ENCODE measurements around the gene PACRG.
"Not testable (repeated sequence)": the region's sequence is repeated elsewhere in the genome, so short reads cannot be mapped to it uniquely, and the experiment has no call there.

Gene PACRG

DNA sequence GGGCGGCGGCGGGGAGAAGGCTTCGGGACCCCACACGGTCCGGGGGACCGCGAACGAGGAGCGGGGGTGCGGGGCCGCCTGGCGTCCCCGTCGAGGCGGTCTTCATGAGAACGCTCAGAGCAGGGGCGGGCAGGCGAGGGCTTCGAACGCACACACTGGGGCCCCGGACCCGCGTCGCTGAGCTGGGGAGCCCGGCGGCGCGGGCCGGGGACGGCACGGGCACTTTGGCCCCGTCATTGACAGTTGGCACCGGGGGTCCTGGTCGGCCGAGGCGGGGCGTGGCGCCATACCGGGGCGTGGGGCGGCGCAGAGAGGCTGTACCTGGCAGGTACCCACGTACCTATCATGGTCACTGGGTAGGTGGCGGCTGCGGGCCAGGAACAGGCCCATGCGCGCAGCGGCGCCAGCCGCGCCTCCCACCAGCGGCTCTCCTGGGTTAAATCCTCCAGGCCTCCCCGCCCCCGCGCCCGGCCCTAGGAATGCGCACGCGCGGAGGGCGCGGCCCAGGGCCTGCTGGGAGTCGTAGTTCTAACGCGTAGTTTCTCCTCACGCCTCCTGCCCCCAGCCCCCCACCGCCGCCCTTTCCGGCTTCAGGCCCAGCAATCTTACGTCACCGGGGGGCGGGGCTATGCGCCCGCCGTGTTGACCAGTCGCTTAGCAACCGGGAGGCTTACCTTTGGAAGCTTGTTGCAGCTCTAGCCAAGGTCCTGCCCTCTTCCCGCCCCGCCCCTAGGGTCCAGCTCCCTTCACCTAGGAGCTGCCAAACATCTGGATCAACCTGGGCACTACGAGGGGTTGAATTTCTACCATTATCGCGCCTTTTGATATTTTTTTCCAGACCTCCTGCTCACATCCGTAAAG lies at the start of gene PACRG, which contains the start of gene PRKN:
PACRG (plus strand) TSS at position 653 of the 861 bp plus-strand sequence.
PRKN (minus strand) TSS at position 445 of the 861 bp plus-strand sequence.
- DNase-seq = peak; percentile 100

DNA sequence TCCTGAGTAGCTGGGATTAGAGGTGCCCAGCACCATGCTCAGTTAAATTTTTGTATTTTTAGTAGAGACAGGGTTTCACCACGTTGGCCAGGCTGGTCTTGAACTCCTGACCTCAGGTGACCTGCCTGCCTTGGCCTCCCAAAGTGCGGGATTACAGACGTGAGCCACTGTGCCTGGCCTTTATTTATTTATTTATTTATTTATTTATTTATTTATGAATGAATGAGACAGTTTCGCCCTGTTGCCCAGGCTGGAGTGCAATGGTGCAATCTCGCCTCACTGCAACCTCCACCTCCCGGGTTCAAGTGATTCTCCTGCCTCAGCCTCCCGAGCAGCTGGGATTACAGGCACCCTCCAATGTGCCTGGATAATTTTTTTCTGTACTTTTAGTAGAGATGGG lies 48.9 kb upstream of the PACRG start:
- not testable (repeated sequence) for DNase-seq

DNA sequence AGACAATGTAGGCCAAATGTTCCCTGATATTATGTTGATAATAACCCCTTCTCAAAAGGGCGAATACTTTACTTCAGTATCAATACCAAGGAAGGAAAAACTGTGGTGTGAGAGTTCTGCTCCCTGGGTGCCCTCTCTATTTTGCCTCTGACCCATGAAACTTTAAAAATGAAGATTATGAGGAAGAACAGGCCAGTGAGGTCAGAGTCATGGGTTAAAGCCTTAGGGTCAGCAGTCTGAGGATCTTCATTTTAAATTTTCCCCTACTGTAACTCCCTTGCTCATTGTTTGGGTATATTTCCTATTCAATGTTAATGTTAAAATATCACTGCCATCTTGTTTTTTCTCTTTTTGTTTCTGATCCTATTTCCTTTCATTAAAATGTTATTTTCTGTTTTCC lies 48.1 kb upstream of the PACRG start:
- no peak for DNase-seq

DNA sequence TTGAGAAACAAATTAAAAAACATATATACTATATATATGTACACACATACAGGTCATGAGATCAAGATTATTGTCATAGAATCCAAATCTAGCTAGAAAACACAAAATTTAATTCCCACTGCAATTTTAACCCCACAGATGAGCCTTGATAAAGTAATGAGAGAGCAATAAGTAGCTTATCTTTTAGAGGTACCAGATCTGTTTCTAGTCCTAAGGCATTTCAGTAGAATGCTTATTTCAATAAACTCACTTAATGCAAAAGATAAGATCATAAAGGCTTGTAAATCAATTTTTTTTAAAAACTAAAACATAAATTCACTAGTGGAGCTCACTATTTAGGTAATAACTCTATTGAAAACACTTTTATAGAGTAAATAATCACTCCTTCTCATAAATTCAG lies 47.4 kb upstream of the PACRG start:
- no peak for DNase-seq

DNA sequence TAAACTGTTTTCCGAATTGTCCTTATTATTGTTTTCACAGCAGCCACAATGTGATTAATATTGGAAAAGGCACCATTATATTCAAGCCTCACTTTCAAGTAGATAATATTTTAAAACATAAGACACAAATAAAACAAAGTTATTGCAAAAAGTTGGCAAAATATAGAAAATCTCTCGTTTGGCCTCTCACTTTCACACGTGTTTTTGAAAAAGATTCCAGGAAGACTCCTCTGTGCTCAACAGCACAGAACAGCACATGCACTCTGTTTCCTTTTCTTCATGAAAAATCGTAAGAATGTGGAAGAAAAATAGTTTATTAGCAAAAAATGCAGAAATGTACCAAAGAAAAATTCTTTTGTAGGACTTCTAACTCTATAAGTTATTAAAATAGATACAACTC lies 46.9 kb upstream of the PACRG start:
- DNase-seq = no peak

DNA sequence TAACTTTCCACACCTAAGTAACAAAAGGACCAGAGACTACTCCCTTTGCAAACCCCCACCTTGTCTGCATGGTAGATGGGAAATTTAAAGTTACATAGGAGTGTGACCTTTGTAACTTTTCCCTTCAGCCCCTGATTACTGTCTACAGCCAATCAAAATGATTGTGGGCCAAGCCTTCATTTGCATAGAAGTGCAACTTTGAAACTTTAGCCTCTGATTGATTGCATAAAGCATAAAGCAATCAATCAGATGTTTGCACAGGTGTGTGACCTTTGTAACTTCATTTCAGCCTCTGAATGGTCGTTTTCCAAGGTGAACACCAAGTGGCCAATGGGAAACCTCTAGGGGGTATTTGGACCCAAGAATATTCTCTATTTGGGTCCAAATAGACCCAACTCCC lies 46.3 kb upstream of the PACRG start:
- no peak for DNase-seq

DNA sequence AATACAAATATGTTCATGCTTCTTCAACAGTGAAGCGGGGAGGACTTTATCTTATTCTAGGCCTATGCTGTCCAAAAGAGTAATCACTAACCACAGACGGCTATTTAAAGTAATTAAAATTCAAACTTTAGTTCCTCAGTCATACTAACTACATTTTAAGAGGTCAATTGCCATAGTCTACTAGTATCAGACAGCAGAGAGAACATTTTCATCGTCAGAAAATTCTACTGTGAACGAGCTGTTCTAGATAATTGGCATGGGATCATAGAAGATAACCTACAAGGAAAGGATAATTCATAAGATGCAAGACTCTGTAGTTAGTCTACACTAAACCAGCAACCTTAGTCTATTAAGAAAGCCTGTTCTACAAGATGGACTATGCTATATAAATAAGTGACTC lies 44.6 kb upstream of the PACRG start:
- DNase-seq = no peak

DNA sequence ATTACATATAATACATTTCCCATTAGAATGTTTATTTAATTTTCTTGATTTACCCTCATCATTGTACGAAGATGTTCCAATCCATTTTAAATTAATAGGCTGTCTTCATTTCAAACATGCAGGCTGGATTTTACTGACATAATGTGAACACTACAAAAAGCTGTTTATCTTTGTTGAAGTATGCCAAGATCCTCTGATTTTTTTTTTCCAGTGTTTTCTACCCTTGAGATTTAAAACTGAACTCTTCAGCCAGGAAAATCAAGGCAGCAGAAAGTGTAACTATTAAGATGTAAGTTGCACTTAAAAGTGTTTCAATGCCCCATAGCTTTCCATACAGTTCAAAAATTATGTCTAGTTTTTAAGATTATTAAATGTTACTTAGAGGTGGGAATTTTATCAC lies 43.7 kb upstream of the PACRG start:
- DNase-seq = no peak

DNA sequence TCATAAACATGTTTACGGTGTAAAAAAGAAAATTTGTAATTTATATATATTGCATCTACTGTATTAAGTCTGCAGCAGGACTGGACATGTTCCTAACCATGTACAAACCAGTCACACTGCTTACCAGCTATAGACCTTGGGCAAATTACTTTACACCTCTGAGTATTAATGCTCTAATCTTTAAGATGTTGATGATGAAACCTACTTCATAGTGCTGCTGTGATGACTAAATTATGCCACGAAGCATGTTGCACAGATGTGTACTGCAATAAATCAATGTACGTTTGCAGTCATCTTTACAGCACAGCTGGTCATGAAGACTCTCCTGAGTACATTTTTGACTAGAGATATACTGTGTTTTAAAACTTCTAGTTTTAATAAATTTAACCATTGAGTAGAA lies 42.8 kb upstream of the PACRG start:
- no peak for DNase-seq

DNA sequence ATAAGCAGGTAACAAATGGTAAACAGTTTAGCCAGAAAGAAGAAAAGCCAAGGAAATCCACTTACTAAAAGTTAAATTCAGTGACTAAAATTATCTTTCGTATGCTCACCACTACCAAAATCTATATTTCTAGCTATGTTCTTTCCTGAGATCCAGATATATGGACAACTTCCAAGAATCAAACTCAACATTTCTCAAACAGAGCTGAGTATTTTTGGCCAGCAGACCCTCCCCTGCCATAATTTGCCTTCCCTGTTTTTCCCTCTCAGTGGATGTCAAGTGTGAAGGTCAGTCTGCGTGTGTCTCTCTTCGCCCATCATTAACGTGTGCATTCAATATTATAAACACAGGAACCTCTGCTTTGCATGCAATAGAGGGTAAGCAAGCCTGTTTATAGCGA lies 42.2 kb upstream of the PACRG start:
- DNase-seq = no peak

DNA sequence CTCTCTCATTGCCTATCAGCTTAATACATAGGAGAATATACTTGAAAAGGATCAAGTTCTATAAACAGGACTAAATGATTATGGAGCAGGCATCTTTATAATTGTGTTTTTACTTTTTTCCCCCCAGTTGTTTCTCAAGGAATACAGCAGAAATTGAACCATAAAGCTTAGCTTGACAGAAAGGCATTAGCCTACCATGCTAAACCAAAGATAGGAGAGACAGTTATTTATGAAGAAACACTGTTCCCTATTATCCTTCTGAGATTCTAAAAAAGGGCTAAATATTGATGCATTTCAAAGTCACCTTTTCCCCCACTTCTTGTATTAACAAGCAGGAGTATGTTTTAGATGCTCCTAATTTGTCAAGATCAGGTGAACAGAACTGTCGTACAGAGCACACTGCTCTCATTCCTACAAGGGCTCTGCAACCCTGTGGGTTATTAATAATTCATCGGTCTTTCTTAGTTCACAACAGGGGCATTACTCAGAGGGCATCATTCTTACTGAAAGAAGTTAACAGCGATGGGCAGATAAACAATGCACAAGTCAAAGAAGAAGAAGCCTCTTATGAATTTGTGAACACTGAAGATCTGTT lies 38.9 kb upstream of the PACRG start:
- DNase-seq = no peak

DNA sequence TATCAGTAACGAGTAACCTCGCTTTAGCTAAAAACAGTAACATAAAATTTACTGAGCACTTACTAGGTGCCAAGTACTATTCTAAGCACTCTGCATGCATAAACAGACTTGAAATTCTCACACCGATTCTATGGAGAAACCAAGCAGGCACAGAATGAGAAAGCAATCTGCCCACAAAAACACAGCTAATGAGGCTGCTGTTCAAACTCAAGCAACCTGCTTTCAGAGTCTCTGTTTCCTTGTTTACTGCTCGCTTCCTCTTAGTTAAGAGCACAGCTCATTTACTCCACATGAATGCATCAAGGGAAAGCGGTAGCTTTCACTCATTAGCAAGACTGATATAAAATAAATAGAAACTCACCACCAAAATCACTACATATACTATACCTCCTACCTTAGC lies 37.6 kb upstream of the PACRG start:
- no peak for DNase-seq

DNA sequence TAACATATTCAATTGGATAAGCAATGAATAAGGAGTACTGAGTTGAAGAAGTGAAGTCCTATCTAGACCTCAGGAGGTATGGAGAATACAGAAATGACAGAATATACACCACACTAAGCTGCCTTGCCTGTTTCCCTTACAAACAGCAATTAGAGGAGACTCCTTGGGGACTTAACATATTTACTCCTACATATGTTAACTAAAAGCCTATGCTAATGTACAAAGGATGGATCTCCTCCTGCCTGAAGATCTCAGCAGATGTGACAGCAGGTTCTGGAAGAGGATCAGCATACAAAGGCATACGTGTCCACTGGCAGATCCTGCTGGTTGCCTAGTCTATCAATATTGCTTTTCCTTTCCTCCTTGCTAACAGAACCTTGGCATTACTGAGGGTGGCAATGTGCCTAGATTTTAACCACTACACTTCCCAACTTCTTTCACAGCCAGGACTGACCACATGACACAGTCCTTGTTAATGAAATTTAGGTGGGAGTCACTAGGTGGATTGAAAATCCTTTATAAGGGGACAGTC lies 29.8 kb upstream of the PACRG start:
- DNase-seq = peak; percentile 45

DNA sequence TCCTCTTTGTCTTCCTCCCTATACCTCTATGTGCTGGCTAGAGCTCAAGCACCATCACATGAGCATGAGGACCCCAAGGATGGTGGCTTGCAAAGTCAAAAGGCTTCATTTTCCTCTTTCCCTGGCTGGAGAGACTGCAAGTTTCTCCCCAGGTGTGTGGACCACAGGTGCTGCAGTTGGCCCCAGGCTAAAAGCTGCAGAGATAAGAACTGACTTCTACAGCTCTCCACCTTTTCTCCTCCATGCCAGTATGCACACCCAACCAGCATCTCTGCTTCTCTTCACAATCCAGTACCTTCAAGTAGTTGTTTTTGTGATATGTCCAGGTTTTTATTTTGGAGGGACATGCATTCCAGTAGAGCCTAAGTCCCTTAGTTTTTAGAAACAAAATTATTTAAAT lies 29.3 kb upstream of the PACRG start:
- peak; percentile 91 for DNase-seq

DNA sequence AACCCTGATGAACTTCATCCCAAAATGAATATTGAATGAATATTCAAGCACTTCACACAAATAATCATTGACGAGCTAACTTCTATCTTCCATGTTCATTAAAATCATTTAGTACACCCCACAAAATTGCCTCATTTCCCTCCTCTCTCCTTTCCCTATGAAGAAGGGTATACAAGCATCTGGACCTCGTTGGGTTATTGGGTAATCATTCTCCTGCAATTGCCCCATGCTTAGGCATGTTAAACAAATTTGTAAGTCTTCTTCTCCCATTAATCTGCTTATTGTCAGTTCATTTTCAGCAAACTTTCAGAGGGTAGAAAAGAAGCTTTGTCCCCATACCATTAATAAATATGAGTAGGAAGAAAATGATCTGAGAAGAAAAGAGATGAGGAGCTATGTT lies 27.8 kb upstream of the PACRG start:
- DNase-seq = no peak

DNA sequence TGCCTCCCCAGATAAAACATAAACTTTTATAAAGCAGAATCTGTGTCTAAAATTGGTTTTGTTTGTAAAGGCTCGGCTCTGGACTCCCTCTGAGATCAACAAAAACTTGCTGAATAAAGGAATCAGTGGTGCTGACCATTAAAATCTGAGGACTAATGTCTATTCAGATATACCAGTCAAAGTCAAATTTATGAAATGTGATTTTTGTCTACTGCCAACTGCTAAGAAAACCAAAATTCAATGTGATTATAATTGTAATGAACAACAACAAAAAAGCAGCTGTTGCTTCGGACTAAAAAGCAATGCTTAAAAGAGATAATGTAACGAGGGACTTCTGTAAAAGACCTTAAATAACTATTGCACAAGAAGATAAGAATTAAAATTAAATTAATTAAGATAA lies 26.8 kb upstream of the PACRG start:
- DNase-seq = no peak

DNA sequence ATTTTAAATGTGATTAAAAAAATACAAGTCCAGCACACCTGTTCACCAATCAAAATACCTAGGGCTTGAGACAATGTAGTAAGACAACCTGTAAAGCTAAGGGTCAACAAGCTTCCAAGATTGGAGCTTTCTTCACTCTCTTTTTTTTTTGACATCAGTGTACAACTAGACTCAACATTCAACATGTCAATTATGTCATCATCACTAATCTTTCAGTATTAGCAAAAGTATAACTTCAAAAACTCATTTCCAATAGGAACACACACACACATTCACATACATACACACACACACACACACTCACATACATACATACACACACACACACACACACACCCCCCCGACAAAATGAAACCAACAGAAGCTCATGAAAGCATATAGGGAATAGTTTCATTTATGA lies 26.2 kb upstream of the PACRG start:
- no peak for DNase-seq

DNA sequence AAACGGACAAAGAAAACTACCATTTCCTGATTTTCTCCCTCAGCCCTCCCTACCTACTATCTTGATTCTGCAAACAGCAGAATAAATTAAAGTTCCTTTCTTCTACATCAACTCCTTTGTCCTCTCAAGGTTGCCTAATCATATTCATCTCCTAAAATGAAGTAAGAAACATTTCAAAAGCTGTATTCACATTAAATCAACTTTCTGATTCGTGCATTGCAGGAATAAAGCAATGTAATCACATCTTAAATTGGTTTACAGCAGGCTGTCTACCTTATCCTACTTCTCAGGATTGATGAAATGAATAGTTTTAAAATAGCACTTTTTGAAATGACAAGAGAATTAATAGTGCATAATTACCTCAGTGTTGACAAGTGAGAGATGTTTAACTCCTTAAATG lies 25.3 kb upstream of the PACRG start:
- DNase-seq = peak; percentile 73

DNA sequence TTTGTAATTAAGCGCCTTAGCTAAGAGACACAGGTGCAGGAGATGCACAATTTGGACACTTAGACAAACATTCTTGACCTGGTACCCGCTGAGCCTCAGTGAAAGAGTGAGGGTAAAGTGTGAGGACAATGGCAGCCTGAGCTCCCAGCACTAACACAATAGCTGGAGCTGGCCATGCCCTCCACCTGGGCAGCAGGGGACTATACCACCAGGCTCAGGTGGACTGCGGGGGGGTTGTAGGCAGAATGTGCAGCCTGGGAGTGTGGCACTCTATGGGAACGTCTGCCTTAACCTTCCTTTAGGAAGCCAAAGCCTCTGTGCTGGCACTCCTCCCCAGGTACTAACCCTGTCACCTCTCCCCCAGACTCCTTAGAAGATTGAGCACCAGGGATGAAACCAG lies 23.8 kb upstream of the PACRG start:
- peak; percentile 98 for DNase-seq

DNA sequence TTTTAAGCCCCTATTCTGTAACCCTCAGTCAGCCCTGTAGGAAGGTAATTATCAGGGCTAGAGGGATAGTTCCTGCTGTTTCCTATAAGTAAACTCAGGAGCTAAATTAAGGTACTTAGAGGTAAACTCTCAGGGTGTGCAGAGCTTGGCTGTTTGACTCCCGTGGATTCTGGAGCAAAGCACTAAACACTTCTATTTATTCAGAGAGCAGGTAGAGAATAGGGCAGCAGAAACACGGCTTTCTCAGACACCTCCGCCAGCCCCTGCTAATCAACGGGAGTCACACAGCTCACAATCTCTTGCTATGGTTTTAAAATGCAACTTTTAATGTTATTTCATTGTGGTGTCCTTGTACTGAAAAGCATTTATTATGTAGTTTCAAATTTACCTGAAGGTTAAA lies 22.0 kb upstream of the PACRG start:
- DNase-seq = peak; percentile 95

DNA sequence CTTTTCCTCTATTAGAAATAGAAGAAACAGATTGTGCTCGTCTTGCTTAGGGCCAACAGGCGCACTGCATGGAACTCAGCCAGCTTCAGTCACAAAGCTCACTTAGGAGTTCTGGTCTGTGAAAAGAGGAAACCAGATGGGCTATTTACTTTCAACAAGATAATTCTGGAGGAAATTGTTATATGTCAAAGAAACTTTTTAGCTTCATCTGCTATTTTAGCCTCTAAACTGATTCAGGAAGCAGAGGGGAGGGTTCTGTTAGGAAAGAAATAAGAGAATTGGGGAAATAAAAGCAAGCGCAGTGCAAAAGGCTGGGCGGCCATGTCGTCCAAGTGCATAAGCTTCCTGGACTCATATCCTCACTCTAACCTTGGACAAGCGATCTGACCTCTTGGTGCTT lies 21.5 kb upstream of the PACRG start:
- DNase-seq = peak; percentile 70

DNA sequence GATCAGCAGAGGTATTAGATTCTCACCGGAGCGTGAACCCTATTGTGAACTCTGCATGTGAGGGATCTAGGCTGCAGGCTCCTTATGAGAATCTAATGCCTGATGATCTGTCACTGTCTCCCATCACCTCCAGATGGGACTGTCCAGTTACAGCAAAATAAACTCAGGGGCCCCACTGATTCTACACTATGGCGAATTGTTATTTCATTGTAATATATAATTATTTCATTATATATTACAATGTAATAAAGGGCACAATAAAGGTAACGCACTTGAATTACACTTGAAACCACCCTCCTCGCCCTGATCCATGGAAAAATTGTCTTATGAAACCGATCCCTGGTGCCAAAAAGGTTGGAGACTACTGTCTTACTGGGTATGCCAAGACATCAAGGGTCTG lies 18.8 kb upstream of the PACRG start:
- no peak for DNase-seq

DNA sequence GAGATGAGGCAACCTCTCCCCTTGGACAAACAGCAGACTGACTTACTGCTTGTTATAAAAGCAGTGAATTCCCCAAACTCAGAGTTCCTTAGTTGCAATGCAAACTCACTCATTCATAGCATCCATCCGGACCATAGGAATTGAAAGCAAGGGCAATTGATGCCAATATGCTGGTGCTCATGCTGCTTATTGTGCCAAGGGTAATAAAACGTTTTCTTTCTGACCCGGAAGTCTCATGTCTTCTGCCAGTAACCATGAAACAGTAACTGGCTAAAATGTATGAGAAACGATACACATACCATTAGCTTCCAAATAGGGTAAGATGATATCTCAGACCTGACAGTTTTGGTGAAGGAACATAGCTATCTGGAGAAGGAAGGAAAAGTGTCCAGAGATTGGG lies 18.3 kb upstream of the PACRG start:
- DNase-seq = no peak

DNA sequence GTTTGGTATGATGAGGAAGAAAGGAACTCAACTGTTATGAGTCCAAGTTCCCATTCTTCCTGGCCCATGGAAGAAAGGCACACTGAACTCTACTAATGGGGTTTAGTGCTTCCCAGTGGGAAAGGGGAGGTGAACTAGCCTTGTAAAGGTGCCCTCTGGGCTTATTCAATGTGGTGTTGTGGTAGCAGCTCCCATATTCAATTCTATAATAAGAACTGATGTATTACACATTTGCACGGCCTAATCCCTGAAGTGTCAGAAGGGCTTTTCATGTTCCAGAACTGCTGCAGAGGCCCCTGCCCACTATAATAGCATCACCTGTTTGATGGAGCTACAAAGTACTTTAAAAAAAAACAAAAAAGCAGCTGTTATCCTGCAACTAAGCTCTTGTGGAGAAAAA lies 17.4 kb upstream of the PACRG start:
- DNase-seq = no peak

DNA sequence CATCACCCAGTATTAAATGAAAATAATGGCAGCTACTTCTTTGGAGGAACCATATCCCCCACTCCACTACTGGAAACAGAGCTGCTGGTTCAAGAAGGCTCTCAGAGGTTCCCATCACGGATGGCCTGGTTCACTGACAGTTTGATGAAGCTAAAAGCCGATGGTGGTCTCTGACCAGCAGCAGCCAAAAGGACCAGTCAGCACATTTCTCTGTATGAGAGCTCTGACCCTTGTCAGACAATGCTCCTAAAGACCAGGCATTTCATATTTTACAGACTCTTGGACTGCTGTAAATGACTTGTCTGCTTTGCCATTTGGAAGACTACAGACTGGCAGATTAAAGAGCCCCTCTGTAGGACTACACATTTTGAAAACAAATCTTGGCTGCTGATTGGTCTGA lies 16.8 kb upstream of the PACRG start:
- DNase-seq = no peak

Measured in NCI-H146 (cell line).